ENCODE data around the gene SEC11A.
"Not testable (repeated sequence)": the region's sequence is repeated elsewhere in the genome, so short reads cannot be mapped to it uniquely, and the experiment has no call there.

Gene SEC11A

GRCh38 chr15:84716036-84716732 is at the start of gene SEC11A:
Gene SEC11A, minus strand, starts transcription at chr15:84716139. Its CDS starts 64 bp downstream, at chr15:84716075.
- DNase-seq: peak; percentile 100

GRCh38 chr15:84765675-84766074 is 49.7 kb upstream of the SEC11A start:
- DNase-seq: no peak

- no peak for DNase-seq
Observed at GRCh38 chr15:84764989-84765388, 49.0 kb upstream of the SEC11A start.

GRCh38 chr15:84764585-84764984 is 48.6 kb upstream of the SEC11A start:
- DNase-seq: no peak

- no peak for DNase-seq
Observed at GRCh38 chr15:84762840-84763572, 47.1 kb upstream of the SEC11A start.

GRCh38 chr15:84761607-84762131 is 45.7 kb upstream of the SEC11A start:
- peak; percentile 14 for DNase-seq

GRCh38 chr15:84760219-84760618 is 44.3 kb upstream of the SEC11A start:
- DNase-seq: no peak

- DNase-seq: no peak
Observed at GRCh38 chr15:84759018-84759417, 43.1 kb upstream of the SEC11A start.

- DNase-seq: no peak
Observed at GRCh38 chr15:84755736-84756527, 40.0 kb upstream of the SEC11A start.

GRCh38 chr15:84754889-84755288 is 39.0 kb upstream of the SEC11A start:
- not testable (repeated sequence) for DNase-seq

- DNase-seq: no peak
Observed at GRCh38 chr15:84752700-84753099, 36.8 kb upstream of the SEC11A start.

GRCh38 chr15:84752195-84752594 is 36.3 kb upstream of the SEC11A start:
- no peak for DNase-seq

GRCh38 chr15:84751721-84752120 is 35.8 kb upstream of the SEC11A start:
- not testable (repeated sequence) for DNase-seq

GRCh38 chr15:84750583-84751092 is 34.7 kb upstream of the SEC11A start:
- no peak for DNase-seq

- peak; percentile 74 for DNase-seq
Observed at GRCh38 chr15:84749111-84749991, 33.4 kb upstream of the SEC11A start.

- no peak for DNase-seq
Observed at GRCh38 chr15:84748274-84749110, 32.6 kb upstream of the SEC11A start, which contains the start of gene ZNF592. Gene ZNF592, plus strand, starts transcription at chr15:84748592. Its CDS starts 34,084 bp downstream, at chr15:84782676.

- DNase-seq: peak; percentile 88
Observed at GRCh38 chr15:84747416-84748273, 31.7 kb upstream of the SEC11A start.

GRCh38 chr15:84741121-84741520 is 25.2 kb upstream of the SEC11A start:
- DNase-seq: no peak

- no peak for DNase-seq
Observed at GRCh38 chr15:84740691-84741090, 24.8 kb upstream of the SEC11A start.

- DNase-seq: no peak
Observed at GRCh38 chr15:84737005-84737404, 21.1 kb upstream of the SEC11A start.
